K562 (cell line): ENCODE results near the gene DIAPH1. TPM values are rescaled to one million over a fixed set of nuclear protein-coding genes. Genes with fewer than 3 reads are reported as not detected.

Experiments used
- ATAC-seq: fragments of 200-7000 bp; cut with Tn5 transposase; 3 replicates; pipeline ENCODE4 v1.9.1; 2020; ENCODE audit warnings: moderate library complexity
- BruUV-seq: library from RNA; stranded (reverse); fragments of 400-500 nt; replicated peaks from 2 replicates; lab custom pipeline; 2021; lab: Mats Ljungman, UMichigan
- CTCF ChIA-PET: fragments of 300-600 bp; formaldehyde crosslinking; extraction: SDS; loops from one replicate; lab custom pipeline; 2021; ENCODE audit warnings: low intra/inter-chr PET ratio; lab: Yijun Ruan, JAX
- POLR2A ChIA-PET: fragments of 300-600, 350-650 bp; sonication (Branson Sonifier 250); formaldehyde crosslinking; extraction: SDS; loops from one replicate; lab custom pipeline; 2021; ENCODE audit warnings: antibody characterized with exemption, inconsistent platforms; lab: Yijun Ruan, JAX
- DNase-seq, 4 experiments: peaks; one replicate each; pipeline versions ENCODE4 v3.0.0 to v3.0.0-alpha.2; 2011 to 2018; ENCODE audit warnings: low spot score in 3 of 4, mixed read lengths in 3 of 4; ENCODE audit errors: extremely low read depth in 1 of 4
- FAIRE-seq: peaks from 2 replicates; lab custom pipeline; 2011; peaks lifted over from hg19 to GRCh38; lab: Jason Lieb, UNC
- H2AFZ ChIP-seq: 2 replicates; pipeline ENCODE4 v1.6.0; 2011; ENCODE audit warnings: low read depth, low read length, control low read depth, inconsistent platforms
- H3K27ac ChIP-seq: fragments of 200-600 bp; 3 replicates; pipeline ENCODE4 v1.8.0; 2011; ENCODE audit warnings: low read depth, mild to moderate bottlenecking, control low read depth, inconsistent platforms, low read length, moderate library complexity, mixed read lengths; ENCODE audit errors: extremely low read depth
- H3K27me3 ChIP-seq, 2 experiments: fragments of 300-600 bp in 1 of 2; 2 replicates in 1 of 2; 3 replicates in 1 of 2; pipeline versions ENCODE4 v1.6.0 to v1.8.0; 2011; ENCODE audit warnings: inconsistent platforms in 2 of 2, low read length in 2 of 2, mild to moderate bottlenecking in 1 of 2, mixed read lengths in 1 of 2, moderate library complexity in 1 of 2; ENCODE audit not compliant: control insufficient read depth in 2 of 2, insufficient read depth in 2 of 2
- H3K36me3 ChIP-seq: fragments of 300-600 bp; 3 replicates; pipeline ENCODE4 v1.8.0; 2011; ENCODE audit warnings: mild to moderate bottlenecking, low read length, inconsistent platforms; ENCODE audit not compliant: control insufficient read depth, insufficient read depth
- H3K4me1 ChIP-seq, 2 experiments: fragments of 200-600 bp in 1 of 2; replicated peaks in 1 of 2; 2 replicates in 1 of 2; 3 replicates in 1 of 2; pipeline versions ENCODE4 v1.5.1 to v1.8.0; 2011; ENCODE audit warnings: inconsistent platforms in 2 of 2, low read length in 2 of 2, mild to moderate bottlenecking in 1 of 2, mixed read lengths in 1 of 2, moderate library complexity in 1 of 2; ENCODE audit not compliant: control insufficient read depth in 2 of 2, insufficient read depth in 2 of 2
- H3K4me2 ChIP-seq: 2 replicates; pipeline ENCODE4 v1.6.1; 2011; ENCODE audit warnings: low read length, control low read depth, inconsistent platforms, mixed read lengths; ENCODE audit not compliant: insufficient read depth
- H3K4me3 ChIP-seq: fragments of 200-600 bp; sonication (generic), shearing (Covaris generic); 2 replicates; pipeline ENCODE4 v1.5.1; 2016; ENCODE audit warnings: control low read depth, inconsistent platforms
- H3K79me2 ChIP-seq: fragments of 200-600 bp; 3 replicates; pipeline ENCODE4 v1.8.0; 2011; ENCODE audit warnings: low read length, inconsistent platforms; ENCODE audit not compliant: control insufficient read depth, insufficient read depth
- H3K9ac ChIP-seq, 2 experiments: 2 replicates each; pipeline versions ENCODE4 v1.6.0 to v1.6.1; 2011; ENCODE audit warnings: low read depth in 2 of 2, low read length in 2 of 2, control low read depth in 1 of 2, inconsistent platforms in 1 of 2, mild to moderate bottlenecking in 1 of 2, mixed read lengths in 1 of 2; ENCODE audit not compliant: insufficient read depth in 1 of 2
- H3K9me1 ChIP-seq: one replicate; pipeline ENCODE4 v1.6.0; 2011; ENCODE audit warnings: inconsistent platforms, mild to moderate bottlenecking, low read length, moderate library complexity; ENCODE audit not compliant: control insufficient read depth, insufficient read depth
- H3K9me3 ChIP-seq: replicated peaks from 2 replicates; pipeline ENCODE4 v1.5.1; 2011; ENCODE audit warnings: low read depth, low read length, inconsistent platforms; ENCODE audit not compliant: control insufficient read depth, insufficient read depth
- H4K20me1 ChIP-seq: replicated peaks from 2 replicates; pipeline ENCODE4 v1.6.1; 2011; ENCODE audit warnings: low read length, inconsistent platforms, mixed read lengths; ENCODE audit not compliant: control insufficient read depth, insufficient read depth
- POLR2G ChIP-seq: fragments of 200-400 bp; formaldehyde crosslinking; IDR thresholded peaks from 2 replicates; pipeline ENCODE4 v1.6.1; 2017; ENCODE audit warnings: low read depth, mild to moderate bottlenecking, antibody characterized with exemption, low read length, moderate library complexity
- WGBS: fragments of 100-300 bp; shearing (Covaris generic); methylation state at CpG from one replicate; pipeline ENCODE4 v1.1.6; 2016; ENCODE audit warnings: low coverage, mixed read lengths; ENCODE audit not compliant: insufficient coverage; ENCODE audit errors: missing lambda C conversion rate; 5-methylcytosine and 5-hydroxymethylcytosine counted together
- in situ Hi-C: fragments of 300-500 bp; cut with MboI; formaldehyde crosslinking; loops from 4 replicates; pipeline ENCODE4 v1.15.0; 2018; ENCODE audit warnings: inconsistent platforms, mixed read lengths
- intact Hi-C: fragments of 100-400 bp; cut with micrococcal nuclease; formaldehyde crosslinking; loops from 2 replicates; pipeline ENCODE4 v1.14.2; 2022
- polyA plus RNA-seq, 8 experiments: library from polyadenylated mRNA; depleted of rRNA in 4 of 8; stranded (reverse) in 5 of 8; unstranded in 3 of 8; fragments of >200 nt; fragmentation: Nextera tagmentation in 2 of 8; fragmentation: Illumina TruSeq in 1 of 8; extraction: Ambion mirVana in 2 of 8; extraction: Trizol in 1 of 8; gene quantifications; 2 replicates each; pipeline versions ENCODE4 v1.2.1 to v1.2.3, GENCODE V29; 2011 to 2014; ENCODE audit warnings: inconsistent platforms in 1 of 8, missing spikeins in 1 of 8
- total RNA-seq, 7 experiments: library from RNA; depleted of rRNA in 6 of 7; stranded (reverse); fragments of >200 nt in 6 of 7; fragmentation: Illumina TruSeq in 2 of 7; extraction: Trizol in 2 of 7; gene quantifications; 2 replicates each; pipeline versions ENCODE4 v1.2.1 to v1.2.3, GENCODE V29; 2011 to 2021; ENCODE audit warnings: low replicate concordance in 1 of 7
- TF ChIP-seq, protein P1 (sequence below), 2 experiments: fragments of 450-650 bp in 1 of 2; sonication (generic) in 1 of 2; formaldehyde crosslinking in 1 of 2; IDR thresholded peaks; 2 replicates each; pipeline versions ENCODE4 v1.7.1 to v1.9.0; 2016 to 2022; ENCODE audit warnings: inconsistent platforms in 1 of 2, mild to moderate bottlenecking in 1 of 2, missing genetic modification reagents in 1 of 2

Gene DIAPH1
- total and polyA plus RNA-seq, 9 of the 15 experiments (the other 6 are each of a cell fraction or from before 2014, with no cell fraction given) = 60.8 to 328 (median 97.8) TPM

DNA sequence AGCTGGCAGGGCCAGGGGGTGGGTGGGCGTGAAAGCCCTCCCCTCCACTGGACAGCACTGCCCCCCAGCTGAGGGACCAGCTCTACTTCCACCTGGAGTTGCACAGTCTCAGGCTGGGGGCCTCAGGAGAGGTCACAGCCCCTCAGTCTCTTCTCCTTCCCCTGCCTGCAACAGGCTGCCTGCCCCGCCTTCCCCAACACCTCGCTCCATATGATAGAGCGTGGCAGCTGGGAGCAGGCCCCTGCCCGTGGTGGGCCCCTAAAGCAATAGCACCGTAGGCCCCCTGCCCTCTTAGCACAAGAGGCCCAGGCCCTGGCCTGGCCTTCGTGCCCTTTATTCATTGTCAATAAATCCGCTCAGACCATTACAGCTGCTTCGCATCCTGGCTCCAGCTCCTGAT, 21.9 kb upstream of the DIAPH1 start:
- no TSS peak for BruUV-seq
- in situ Hi-C loops (no loop called here), intact Hi-C loops (no loop called here)
- TF ChIP-seq, protein P1, sequence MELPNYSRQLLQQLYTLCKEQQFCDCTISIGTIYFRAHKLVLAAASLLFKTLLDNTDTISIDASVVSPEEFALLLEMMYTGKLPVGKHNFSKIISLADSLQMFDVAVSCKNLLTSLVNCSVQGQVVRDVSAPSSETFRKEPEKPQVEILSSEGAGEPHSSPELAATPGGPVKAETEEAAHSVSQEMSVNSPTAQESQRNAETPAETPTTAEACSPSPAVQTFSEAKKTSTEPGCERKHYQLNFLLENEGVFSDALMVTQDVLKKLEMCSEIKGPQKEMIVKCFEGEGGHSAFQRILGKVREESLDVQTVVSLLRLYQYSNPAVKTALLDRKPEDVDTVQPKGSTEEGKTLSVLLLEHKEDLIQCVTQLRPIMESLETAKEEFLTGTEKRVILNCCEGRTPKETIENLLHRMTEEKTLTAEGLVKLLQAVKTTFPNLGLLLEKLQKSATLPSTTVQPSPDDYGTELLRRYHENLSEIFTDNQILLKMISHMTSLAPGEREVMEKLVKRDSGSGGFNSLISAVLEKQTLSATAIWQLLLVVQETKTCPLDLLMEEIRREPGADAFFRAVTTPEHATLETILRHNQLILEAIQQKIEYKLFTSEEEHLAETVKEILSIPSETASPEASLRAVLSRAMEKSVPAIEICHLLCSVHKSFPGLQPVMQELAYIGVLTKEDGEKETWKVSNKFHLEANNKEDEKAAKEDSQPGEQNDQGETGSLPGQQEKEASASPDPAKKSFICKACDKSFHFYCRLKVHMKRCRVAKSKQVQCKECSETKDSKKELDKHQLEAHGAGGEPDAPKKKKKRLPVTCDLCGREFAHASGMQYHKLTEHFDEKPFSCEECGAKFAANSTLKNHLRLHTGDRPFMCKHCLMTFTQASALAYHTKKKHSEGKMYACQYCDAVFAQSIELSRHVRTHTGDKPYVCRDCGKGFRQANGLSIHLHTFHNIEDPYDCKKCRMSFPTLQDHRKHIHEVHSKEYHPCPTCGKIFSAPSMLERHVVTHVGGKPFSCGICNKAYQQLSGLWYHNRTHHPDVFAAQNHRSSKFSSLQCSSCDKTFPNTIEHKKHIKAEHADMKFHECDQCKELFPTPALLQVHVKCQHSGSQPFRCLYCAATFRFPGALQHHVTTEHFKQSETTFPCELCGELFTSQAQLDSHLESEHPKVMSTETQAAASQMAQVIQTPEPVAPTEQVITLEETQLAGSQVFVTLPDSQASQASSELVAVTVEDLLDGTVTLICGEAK (IDR thresholded peaks at IDR 0.05) = no peak
- TF ChIP-seq, protein P1 (CRISPR knock-in tag; IDR thresholded peaks at IDR 0.05) = no peak
- TF ChIP-seq POLR2G = 0 out of 2 replicates have a peak, but pooled peaks have one; percentile 37
- H3K27me3 ChIP-seq = no peaks in the 10 kb centered on the region
- peak overlapping the region in 1 of 2 experiments; percentile 49; a peak in 1 of 4 replicates for H3K9ac ChIP-seq
- ChIA-PET POLR2A (interaction anchor here (1.2 to 1.9 kb wide), 2 partner anchors 11 to 81 kb away, joined by 3 to 7 read pairs; partner anchors contain the start of gene FCHSD1), CTCF (no interaction called here)
- no peak for FAIRE-seq
- H3K36me3 ChIP-seq = peaks cover 53% of the 10 kb centered on the region; the same call in 2 of the 3 replicates
- no peak for DNase-seq
- H3K4me1 ChIP-seq = peaks cover 24 to 42% of the 10 kb centered on the region in 2 experiments
- no peak for ATAC-seq
- 96% methylated on average over 6 of the region's 9 CpGs for WGBS
- no peaks in the 10 kb centered on the region for H3K9me3 ChIP-seq
- H3K4me3 ChIP-seq = no peak overlapping the region
- H4K20me1 ChIP-seq = peaks cover 12% of the 10 kb centered on the region; the same call in 1 of the 2 replicates
- no peak overlapping the region for H3K4me2 ChIP-seq
- peaks cover 5% of the 10 kb centered on the region for H3K9me1 ChIP-seq
- H3K79me2 ChIP-seq = peaks cover 32% of the 10 kb centered on the region
- no peak overlapping the region for H3K27ac ChIP-seq
- H2AFZ ChIP-seq = no peak overlapping the region
